Adrenal gland (tissue), 12 donors: ENCODE measurements around the gene UBQLN4. TPM values are rescaled to one million over a fixed set of nuclear protein-coding genes. Genes with fewer than 3 reads are reported as not detected.
A peak's percentile ranks its signal among the peaks of the same experiment; 100 is the strongest.

Experiments
- DNase-seq, 7 donors: peaks; one replicate each; pipeline ENCODE4 v3.0.0-alpha.2; 2019 to 2020
- H3K27ac ChIP-seq, 5 donors: fragments of 200-600 bp; sonication (generic) in 4 of 5; 1 replicate in 3 of 5; 2 replicates in 2 of 5; pipeline versions ENCODE4 v1.5.1 to v1.8.0; 2016 to 2020; ENCODE audit warnings: mild to moderate bottlenecking in 1 of 5
- H3K27me3 ChIP-seq: fragments of 200-600 bp; 2 replicates; pipeline ENCODE4 v1.8.0; 2021
- H3K36me3 ChIP-seq, 2 donors: fragments of 200-600 bp; replicated peaks in 1 of 2; 1 replicate in 1 of 2; 2 replicates in 1 of 2; pipeline versions ENCODE4 v1.5.1 to v1.8.0; 2018 to 2022
- H3K4me1 ChIP-seq, 2 donors: fragments of 200-600 bp; replicated peaks in 1 of 2; 1 replicate in 1 of 2; 2 replicates in 1 of 2; pipeline versions ENCODE4 v1.5.1 to v1.8.0; 2018 to 2021
- H3K4me3 ChIP-seq, 4 donors: fragments of 200-600 bp; sonication (generic) in 3 of 4; one replicate each; pipeline ENCODE4 v1.5.1; 2016 to 2018
- H3K9me3 ChIP-seq, 3 donors: fragments of 200-600 bp; sonication (generic) in 1 of 3; replicated peaks in 1 of 3; 1 replicate in 2 of 3; 2 replicates in 1 of 3; pipeline versions ENCODE4 v1.5.1 to v1.8.0; 2016 to 2021
- CTCF ChIP-seq, 6 experiments: fragments of 450-650 bp in 4 of 6; fragments of 200-600 bp in 2 of 6; sonication (generic) in 1 of 6; IDR thresholded peaks; 1 replicate in 5 of 6; 2 replicates in 1 of 6; pipeline versions ENCODE4 v1.5.1 to v1.8.0; 2016 to 2021; ENCODE audit warnings: antibody characterized with exemption in 6 of 6, mild to moderate bottlenecking in 2 of 6, moderate library complexity in 1 of 6
- POLR2A ChIP-seq, 2 donors: fragments of 450-650 bp; IDR thresholded peaks; one replicate each; pipeline ENCODE4 v1.6.1; 2017; ENCODE audit warnings: antibody characterized with exemption in 2 of 2, mild to moderate bottlenecking in 2 of 2, moderate library complexity in 1 of 2
- WGBS, 4 donors: extraction: QIAGEN DNeasy Blood & Tissue Kit in 2 of 4; methylation state at CpG; one replicate each; pipeline versions ENCODE4 v1.1.5 to v1.1.7; 2013 to 2017; 5-methylcytosine and 5-hydroxymethylcytosine counted together
- intact Hi-C, 2 donors: fragments of 100-400 bp; cut with DNase I; formaldehyde crosslinking; loops; one replicate each; pipeline versions ENCODE4 v1.14.1 to v1.15.0; 2022 to 2023
- polyA plus RNA-seq, 3 donors: library from polyadenylated mRNA; stranded (reverse); fragments of 200-250 nt in 2 of 3; fragments of 350-450 nt in 1 of 3; fragmentation: Illumina TruSeq in 1 of 3; extraction: RNeasy Lipid Tissue Mini Kit (QIAGEN cat#74804) in 1 of 3; gene quantifications; one replicate each; pipeline ENCODE4 v1.2.3, GENCODE V29; 2013 to 2014
- total RNA-seq, 9 donors: library from RNA; depleted of rRNA in 4 of 9; stranded (reverse); fragments of >200 nt in 4 of 9; fragments of 120-200 nt in 1 of 9; fragmentation: NEBNext Ultra II Directional in 1 of 9; extraction: Animal tissue kit (Norgen Biotek cat#: 25700) in 1 of 9; gene quantifications; one replicate each; pipeline versions ENCODE4 v1.1.0 to v1.2.4, GENCODE V29; 2013 to 2023
- donor health status: healthy with polysubstance abuse.
- donor health status: Bipolar disorder and iron deficiency.
- donor health status: DM: yes; HTN: yes; CAD: no.
- donor health status: DM: no; HTN: no; CAD: no.
- donor health status: DM: no; HTN: no; CAD: no.
- donor health status: DM: yes; HTN: yes; CAD: no.

The UBQLN4 gene
- total and polyA plus RNA-seq, 12 donors: 9.5 to 34.6 (median 23.3) TPM

- Histone ChIP-seq H3K27me3 (no peaks in the 10 kb centered on the region), H3K36me3 (no peaks in the 10 kb centered on the region), H3K9me3 (no peaks in the 10 kb centered on the region), H3K4me1 (peaks cover 0 to 22% of the 10 kb centered on the region in 2 donors), H3K4me3 (no peak overlapping the region), H3K27ac (no peak overlapping the region)
- WGBS, 4 donors: 91 to 97% (median 96%) methylated on average over 1 of the region's 1 CpG
- intact Hi-C loops: loop anchor here in 1 of 2 donors (5.0 kb wide), 1 partner anchor 44 kb away; no protein-coding TSS in a partner anchor
- no peak for DNase-seq
- no peak for TF ChIP-seq CTCF (IDR thresholded peaks at IDR 0.05)
- no peak for TF ChIP-seq POLR2A (IDR thresholded peaks at IDR 0.05)
Observed at GRCh38 chr1:156056326-156056849, 2.8 kb upstream of the UBQLN4 start.

- Histone ChIP-seq H3K4me1 (peaks cover 0 to 22% of the 10 kb centered on the region in 2 donors), H3K36me3 (no peaks in the 10 kb centered on the region), H3K9me3 (no peaks in the 10 kb centered on the region), H3K4me3 (peak overlapping the region; percentile 46 to 97 (median 84)), H3K27ac (peak overlapping the region in 4 of 5 donors; percentile 33 to 94 (median 89)), H3K27me3 (no peaks in the 10 kb centered on the region)
- WGBS, 4 donors: 20 to 63% (median 37%) methylated on average over 6 to 17 of the region's 17 CpGs
- no peak for TF ChIP-seq CTCF (IDR thresholded peaks at IDR 0.05)
- TF ChIP-seq POLR2A (IDR thresholded peaks at IDR 0.05): no peak
- no peak for DNase-seq
- intact Hi-C loops: loop anchor here in 1 of 2 donors (5.0 kb wide), 1 partner anchor 43 kb away; no protein-coding TSS in a partner anchor
Observed at GRCh38 chr1:156055281-156056048, 1.9 kb upstream of the UBQLN4 start.

- no peaks in the 10 kb centered on the region for H3K9me3 ChIP-seq
- 0 to 1% (median 0%) methylated on average over 17 to 53 of the region's 53 CpGs for WGBS, 4 donors
- H3K4me3 ChIP-seq: peak within 1 kb of the TSS; percentile 57 to 97 (median 84)
- H3K27me3 ChIP-seq: no peaks in the 10 kb centered on the region
- H3K4me1 ChIP-seq: peaks cover 0 to 22% of the 10 kb centered on the region in 2 donors
- peak; percentile 98 to 99 (median 98) for DNase-seq
- peak in 1 of 2 donors; percentile 54 for TF ChIP-seq POLR2A (IDR thresholded peaks at IDR 0.05)
- no peak for TF ChIP-seq CTCF (IDR thresholded peaks at IDR 0.05)
- H3K27ac ChIP-seq: peak within 1 kb of the TSS; percentile 73 to 94 (median 92)
- H3K36me3 ChIP-seq: no peaks in the 10 kb centered on the region
- intact Hi-C loops: loop anchor here in 1 of 2 donors (5.0 kb wide), 1 partner anchor 42 kb away; no protein-coding TSS in a partner anchor
Observed at GRCh38 chr1:156054500-156055280, 1.1 kb upstream of the UBQLN4 start, which contains the start of gene LAMTOR2. LAMTOR2 (plus strand) TSS chr1:156054782; CDS start chr1:156054890, 108 bp downstream.
